OCI-LY1 (cell line): ENCODE measurements around the gene DTNBP1.

Source experiments
- CTCF ChIP-seq: fragments of 200-600 bp; sonication (generic), shearing (Covaris generic); IDR thresholded peaks from 2 replicates; pipeline ENCODE4 v1.5.1; 2017; ENCODE audit warnings: mild to moderate bottlenecking, antibody characterized with exemption, low read length, moderate library complexity, mixed read lengths
- EZH2 ChIP-seq: fragments of 200-600 bp; sonication (generic), shearing (Covaris generic); IDR thresholded peaks from 2 replicates; pipeline ENCODE4 v1.8.0; 2017; ENCODE audit warnings: borderline replicate concordance, mixed run types, mild to moderate bottlenecking, antibody characterized with exemption, low read length, moderate library complexity, mixed read lengths

GRCh38 chr6:15675536-15676220 is 12.8 kb upstream of the DTNBP1 start:
- no peak for TF ChIP-seq CTCF
- TF ChIP-seq EZH2 = no peak
